ENCODE data around the gene ARHGEF10L. TPM values are rescaled to one million over a fixed set of nuclear protein-coding genes. Genes with fewer than 3 reads are reported as not detected.

Gene ARHGEF10L
- total RNA-seq, 1 donor from 2014 or later, result 89.8 TPM

DNA sequence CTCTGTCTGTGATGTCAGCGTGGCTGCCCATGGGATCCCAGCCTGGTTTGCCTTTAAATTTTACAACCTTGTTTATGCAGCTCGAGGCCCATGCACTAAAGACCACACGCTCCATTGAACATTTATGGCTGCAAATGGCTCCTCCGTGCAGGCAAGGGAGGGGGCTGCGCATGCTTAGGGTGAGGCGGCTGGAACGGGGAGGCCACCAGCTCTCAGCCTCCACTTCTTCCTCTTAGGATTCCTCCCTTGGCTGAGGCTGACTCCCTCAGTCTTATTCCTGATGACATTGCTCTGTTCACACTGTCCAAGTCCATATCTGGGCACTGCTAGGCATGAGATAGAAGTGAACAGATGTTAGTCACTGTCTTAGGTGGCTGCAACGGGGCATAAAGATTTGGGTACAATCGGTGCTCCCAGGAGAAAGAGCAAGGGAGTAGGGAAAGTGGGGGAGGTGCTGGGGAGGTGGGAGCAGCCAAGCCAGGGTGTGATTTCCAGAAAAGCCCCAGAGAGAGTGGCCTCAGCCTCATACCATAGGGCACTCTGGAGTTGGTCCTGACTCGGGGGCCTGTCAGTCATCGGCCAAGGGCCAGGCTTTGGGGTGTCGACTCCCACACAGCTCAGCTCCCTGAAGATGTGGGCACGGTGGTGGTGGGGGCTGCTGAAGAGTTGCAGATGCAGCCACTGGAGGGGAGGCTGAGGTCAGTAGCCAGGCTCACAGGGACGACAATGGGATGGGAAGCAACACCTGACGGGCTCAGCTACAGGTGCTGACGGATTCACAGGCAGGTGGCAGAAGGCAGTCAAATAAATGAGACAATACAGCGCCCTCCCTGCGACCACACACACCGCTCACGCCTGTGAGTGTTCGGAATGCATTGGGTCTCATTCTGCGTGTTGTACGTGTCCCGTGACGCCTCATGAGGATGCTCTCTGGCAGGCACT, 178.4 kb downstream of the ARHGEF10L start:
- H3K27ac Mint-ChIP-seq (ENCODE audit: unreplicated experiment), result no peak overlapping the region
- no peaks in the 10 kb centered on the region for H3K36me3 Mint-ChIP-seq (ENCODE audit: unreplicated experiment)

DNA sequence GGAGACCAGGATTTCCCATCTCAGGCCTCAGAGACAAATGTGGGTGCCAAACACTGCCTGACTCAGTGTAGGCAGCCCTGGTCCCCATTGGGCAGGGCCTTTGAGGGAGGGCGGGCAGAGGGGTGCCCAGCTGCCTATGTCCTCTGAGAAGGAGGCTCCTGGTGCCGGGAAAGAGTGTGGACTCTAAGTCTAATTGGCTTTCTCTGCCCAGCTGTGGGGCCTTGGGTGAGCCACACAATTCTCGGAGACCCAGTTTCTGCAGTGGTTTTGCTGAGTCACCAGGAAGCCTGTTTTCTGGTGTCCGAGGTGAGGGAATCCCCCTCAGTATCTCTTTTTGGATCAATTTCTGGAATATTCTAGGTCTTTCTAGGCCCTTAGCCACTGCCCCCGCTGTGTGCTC, 180.4 kb downstream of the ARHGEF10L start:
- no peak for DNase-seq
- Mint-ChIP-seq H3K36me3 (ENCODE audit: unreplicated experiment) (no peaks in the 10 kb centered on the region), H3K27ac (ENCODE audit: unreplicated experiment) (no peak overlapping the region), H3K9me3 (ENCODE audit: unreplicated experiment) (peaks cover 5% of the 10 kb centered on the region), H3K27me3 (ENCODE audit: unreplicated experiment) (peaks cover 2% of the 10 kb centered on the region), H3K4me3 (ENCODE audit: unreplicated experiment) (no peak overlapping the region), H3K4me1 (ENCODE audit: low read depth, unreplicated experiment) (peaks cover 5% of the 10 kb centered on the region)
- TF ChIP-seq, protein P1, sequence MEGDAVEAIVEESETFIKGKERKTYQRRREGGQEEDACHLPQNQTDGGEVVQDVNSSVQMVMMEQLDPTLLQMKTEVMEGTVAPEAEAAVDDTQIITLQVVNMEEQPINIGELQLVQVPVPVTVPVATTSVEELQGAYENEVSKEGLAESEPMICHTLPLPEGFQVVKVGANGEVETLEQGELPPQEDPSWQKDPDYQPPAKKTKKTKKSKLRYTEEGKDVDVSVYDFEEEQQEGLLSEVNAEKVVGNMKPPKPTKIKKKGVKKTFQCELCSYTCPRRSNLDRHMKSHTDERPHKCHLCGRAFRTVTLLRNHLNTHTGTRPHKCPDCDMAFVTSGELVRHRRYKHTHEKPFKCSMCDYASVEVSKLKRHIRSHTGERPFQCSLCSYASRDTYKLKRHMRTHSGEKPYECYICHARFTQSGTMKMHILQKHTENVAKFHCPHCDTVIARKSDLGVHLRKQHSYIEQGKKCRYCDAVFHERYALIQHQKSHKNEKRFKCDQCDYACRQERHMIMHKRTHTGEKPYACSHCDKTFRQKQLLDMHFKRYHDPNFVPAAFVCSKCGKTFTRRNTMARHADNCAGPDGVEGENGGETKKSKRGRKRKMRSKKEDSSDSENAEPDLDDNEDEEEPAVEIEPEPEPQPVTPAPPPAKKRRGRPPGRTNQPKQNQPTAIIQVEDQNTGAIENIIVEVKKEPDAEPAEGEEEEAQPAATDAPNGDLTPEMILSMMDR (IDR thresholded peaks at IDR 0.05; ENCODE audit: partially characterized antibody, unreplicated experiment), result no peak

More for the DNA sequence above, 178.4 kb downstream of the ARHGEF10L start:
- no peak for DNase-seq
- peaks cover 5% of the 10 kb centered on the region for H3K4me1 Mint-ChIP-seq (ENCODE audit: low read depth, unreplicated experiment)
- TF ChIP-seq, protein P1 (IDR thresholded peaks at IDR 0.05; ENCODE audit: partially characterized antibody, unreplicated experiment), result no peak
- peaks cover 5% of the 10 kb centered on the region for H3K9me3 Mint-ChIP-seq (ENCODE audit: unreplicated experiment)
- H3K4me3 Mint-ChIP-seq (ENCODE audit: unreplicated experiment), result no peak overlapping the region
- peaks cover 2% of the 10 kb centered on the region for H3K27me3 Mint-ChIP-seq (ENCODE audit: unreplicated experiment)

DNA sequence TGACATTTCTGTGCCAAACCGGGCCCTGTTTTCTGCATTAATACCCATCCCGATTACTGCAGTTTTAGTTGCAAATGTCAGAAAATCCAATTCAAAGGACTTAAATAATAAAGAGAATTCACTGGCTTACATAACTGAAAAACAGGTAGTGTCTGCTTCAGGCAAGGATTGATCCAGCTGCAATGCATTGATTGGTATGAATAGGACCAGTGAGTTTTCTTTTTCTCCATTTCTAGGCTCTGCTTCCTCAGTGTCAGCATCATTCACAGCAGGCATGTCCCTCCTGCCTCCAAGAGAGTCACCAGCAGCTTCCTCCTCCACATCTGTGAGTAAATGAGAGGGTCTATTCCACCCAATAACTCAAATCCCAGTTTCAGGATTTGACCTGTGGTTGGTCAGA, 181.9 kb downstream of the ARHGEF10L start:
- DNase-seq, result no peak
- Mint-ChIP-seq H3K36me3 (ENCODE audit: unreplicated experiment) (no peaks in the 10 kb centered on the region), H3K27me3 (ENCODE audit: unreplicated experiment) (peaks cover 2% of the 10 kb centered on the region), H3K9me3 (ENCODE audit: unreplicated experiment) (peaks cover 5% of the 10 kb centered on the region), H3K4me1 (ENCODE audit: low read depth, unreplicated experiment) (peaks cover 5% of the 10 kb centered on the region), H3K4me3 (ENCODE audit: unreplicated experiment) (no peak overlapping the region), H3K27ac (ENCODE audit: unreplicated experiment) (no peak overlapping the region)
- TF ChIP-seq, protein P1 (IDR thresholded peaks at IDR 0.05; ENCODE audit: partially characterized antibody, unreplicated experiment), result no peak

DNA sequence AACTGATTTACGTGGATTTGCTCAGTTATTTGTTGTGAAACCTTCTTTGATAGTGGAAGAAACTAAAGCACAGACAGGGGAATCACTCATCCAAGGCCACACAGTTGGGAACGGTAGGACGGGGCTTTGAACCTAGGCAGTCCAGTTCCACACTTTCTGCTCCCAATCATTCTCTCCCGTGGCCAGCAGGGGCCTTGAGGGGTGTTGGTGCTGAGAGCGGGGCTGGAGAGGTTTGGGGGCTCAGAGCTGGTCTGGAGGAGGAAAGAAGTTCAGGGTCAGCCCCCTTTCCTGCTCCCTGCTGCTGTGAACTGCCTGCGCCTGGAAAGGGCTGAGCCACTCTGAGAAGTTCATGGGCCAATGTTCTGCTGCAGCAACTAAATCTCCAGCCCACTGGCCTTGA, 184.2 kb downstream of the ARHGEF10L start:
- Mint-ChIP-seq H3K4me1 (ENCODE audit: low read depth, unreplicated experiment) (no peaks in the 10 kb centered on the region), H3K36me3 (ENCODE audit: unreplicated experiment) (no peaks in the 10 kb centered on the region), H3K27me3 (ENCODE audit: unreplicated experiment) (peaks cover 1% of the 10 kb centered on the region), H3K9me3 (ENCODE audit: unreplicated experiment) (peaks cover 4% of the 10 kb centered on the region), H3K4me3 (ENCODE audit: unreplicated experiment) (no peak overlapping the region), H3K27ac (ENCODE audit: unreplicated experiment) (no peak overlapping the region)
- DNase-seq, result no peak
- TF ChIP-seq, protein P1 (IDR thresholded peaks at IDR 0.05; ENCODE audit: partially characterized antibody, unreplicated experiment), result no peak

DNA sequence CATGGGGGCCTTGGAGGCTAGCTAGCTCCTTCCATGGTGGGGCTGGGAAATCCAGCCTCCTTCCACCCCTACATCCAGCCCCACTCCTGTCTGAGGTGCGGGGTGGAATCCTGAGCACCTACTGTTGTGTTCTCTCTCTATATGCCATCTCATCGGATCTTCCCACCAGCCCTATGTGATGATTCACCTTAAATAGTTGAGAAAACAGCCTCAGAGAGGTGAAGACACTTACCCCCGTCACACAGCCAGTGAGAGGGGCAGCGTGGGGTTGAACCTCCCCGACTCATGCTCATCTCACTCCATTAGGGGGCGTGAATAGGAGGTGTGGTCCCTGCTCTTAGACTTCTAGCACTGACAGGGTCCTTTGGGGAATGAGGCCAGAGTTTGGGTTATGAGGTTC, 184.7 kb downstream of the ARHGEF10L start:
- Mint-ChIP-seq H3K4me3 (ENCODE audit: unreplicated experiment) (no peak overlapping the region), H3K36me3 (ENCODE audit: unreplicated experiment) (no peaks in the 10 kb centered on the region), H3K9me3 (ENCODE audit: unreplicated experiment) (peaks cover 2% of the 10 kb centered on the region), H3K27ac (ENCODE audit: unreplicated experiment) (no peak overlapping the region), H3K27me3 (ENCODE audit: unreplicated experiment) (no peaks in the 10 kb centered on the region), H3K4me1 (ENCODE audit: low read depth, unreplicated experiment) (no peaks in the 10 kb centered on the region)
- no peak for DNase-seq
- TF ChIP-seq, protein P1 (IDR thresholded peaks at IDR 0.05; ENCODE audit: partially characterized antibody, unreplicated experiment), result no peak

Data from glutamatergic neuron (in vitro differentiated cells).